Measurements from ENCODE around the gene ZNF143.

Gene ZNF143

DNA sequence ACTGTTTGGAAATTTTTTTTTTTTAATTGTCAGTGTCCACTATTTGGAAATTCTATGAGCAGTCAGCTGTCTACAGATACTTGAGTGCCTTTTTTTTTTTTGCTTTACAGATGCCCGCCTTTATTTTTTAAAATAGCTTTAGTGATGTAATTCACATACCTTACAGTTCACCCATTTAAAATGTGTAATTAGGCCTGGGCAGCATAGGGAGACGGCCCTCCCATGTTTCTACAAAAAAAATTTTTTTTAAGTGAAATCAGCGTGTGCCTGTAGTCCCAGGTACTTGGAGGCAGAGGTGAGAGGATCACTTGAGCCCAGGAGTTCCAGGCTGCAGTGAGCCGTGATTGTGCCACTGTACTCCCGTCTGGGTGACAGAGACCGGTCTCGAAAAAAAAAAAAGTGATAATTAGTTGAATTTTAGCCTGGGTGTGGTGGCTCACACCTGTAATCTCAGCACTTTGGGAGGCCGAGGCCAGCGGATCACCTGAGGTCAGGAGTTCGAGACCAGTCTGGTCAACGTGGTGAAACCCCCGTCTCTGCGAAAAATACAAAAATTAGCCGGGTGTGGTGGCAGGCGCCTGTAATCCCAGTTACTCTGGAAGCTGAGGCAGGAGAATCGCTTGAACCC lies 1.5 kb downstream of the ZNF143 start:
- Histone ChIP-seq H3F3A (ENCODE audit: low read depth) (no peaks in the 10 kb centered on the region), H3K4me1 (ENCODE audit: insufficient read depth, low read length, poor library complexity, severe bottlenecking) (peaks cover 24% of the 10 kb centered on the region), H3K79me2 (ENCODE audit: insufficient read depth, low read length) (peaks cover 46% of the 10 kb centered on the region), H3K9me3 (ENCODE audit: insufficient read depth, low read depth, low read length) (no peaks in the 10 kb centered on the region), H3K27me3 (ENCODE audit: insufficient read depth, low read length, poor library complexity, severe bottlenecking) (peaks cover 5% of the 10 kb centered on the region), H3K36me3 (ENCODE audit: insufficient read depth, low read length) (no peaks in the 10 kb centered on the region), H2AFZ (ENCODE audit: low read length) (no peak overlapping the region), H3K9ac (ENCODE audit: low read depth, low read length, poor library complexity, severe bottlenecking) (peak overlapping the region; percentile 89), H3K4me3 (ENCODE audit: low read length, poor library complexity, severe bottlenecking) (peak overlapping the region; percentile 89), H3K4me2 (ENCODE audit: low read depth, low read length, poor library complexity, severe bottlenecking) (peak overlapping the region; percentile 81), H4K20me1 (ENCODE audit: insufficient read depth, low read length, poor library complexity, severe bottlenecking) (no peaks in the 10 kb centered on the region), H3K9me2 (replicated peaks; ENCODE audit: low read depth, low read length) (no peaks in the 10 kb centered on the region)
- no peak for TF ChIP-seq EZH2phosphoT487 (IDR thresholded peaks at IDR 0.05; ENCODE audit: borderline replicate concordance)
- TF ChIP-seq, protein P1, sequence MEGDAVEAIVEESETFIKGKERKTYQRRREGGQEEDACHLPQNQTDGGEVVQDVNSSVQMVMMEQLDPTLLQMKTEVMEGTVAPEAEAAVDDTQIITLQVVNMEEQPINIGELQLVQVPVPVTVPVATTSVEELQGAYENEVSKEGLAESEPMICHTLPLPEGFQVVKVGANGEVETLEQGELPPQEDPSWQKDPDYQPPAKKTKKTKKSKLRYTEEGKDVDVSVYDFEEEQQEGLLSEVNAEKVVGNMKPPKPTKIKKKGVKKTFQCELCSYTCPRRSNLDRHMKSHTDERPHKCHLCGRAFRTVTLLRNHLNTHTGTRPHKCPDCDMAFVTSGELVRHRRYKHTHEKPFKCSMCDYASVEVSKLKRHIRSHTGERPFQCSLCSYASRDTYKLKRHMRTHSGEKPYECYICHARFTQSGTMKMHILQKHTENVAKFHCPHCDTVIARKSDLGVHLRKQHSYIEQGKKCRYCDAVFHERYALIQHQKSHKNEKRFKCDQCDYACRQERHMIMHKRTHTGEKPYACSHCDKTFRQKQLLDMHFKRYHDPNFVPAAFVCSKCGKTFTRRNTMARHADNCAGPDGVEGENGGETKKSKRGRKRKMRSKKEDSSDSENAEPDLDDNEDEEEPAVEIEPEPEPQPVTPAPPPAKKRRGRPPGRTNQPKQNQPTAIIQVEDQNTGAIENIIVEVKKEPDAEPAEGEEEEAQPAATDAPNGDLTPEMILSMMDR (conservative IDR thresholded peaks at IDR 0.05; ENCODE audit: low read length), result no peak

DNA sequence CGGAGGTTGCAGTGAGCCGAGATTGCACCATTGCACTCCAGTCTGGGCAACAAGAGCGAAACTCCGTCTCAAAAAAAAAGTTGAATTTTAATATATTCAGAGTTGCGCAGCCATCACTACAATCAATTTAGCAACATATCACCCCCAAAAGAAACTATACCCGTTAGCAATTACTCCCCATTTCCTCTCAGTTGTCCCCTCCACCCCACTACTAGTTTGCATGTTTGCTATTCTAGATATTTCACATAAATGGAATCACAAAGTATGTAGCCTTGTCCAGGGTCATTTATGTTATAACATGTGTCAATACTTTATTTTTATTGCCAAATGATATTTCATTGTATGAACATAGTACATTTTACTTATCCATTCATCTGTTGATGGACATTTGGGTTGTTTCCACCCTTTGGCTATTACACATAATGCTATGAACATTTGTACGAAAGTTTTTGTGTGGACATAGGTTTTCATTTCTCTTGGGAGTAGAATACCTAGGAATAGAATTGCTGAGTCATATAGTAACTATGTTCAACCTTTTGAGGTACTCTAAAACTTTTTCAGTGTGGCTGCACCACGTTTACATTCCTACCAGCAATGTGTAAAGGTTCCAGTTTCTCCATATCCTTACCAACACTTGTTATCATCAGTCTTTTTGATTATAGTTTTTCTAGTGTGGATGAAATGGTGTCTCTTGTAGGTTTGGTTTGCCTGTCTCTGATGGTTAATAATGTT lies 2.2 kb downstream of the ZNF143 start:
- Histone ChIP-seq H3K4me1 (ENCODE audit: insufficient read depth, low read length, poor library complexity, severe bottlenecking) (peaks cover 24% of the 10 kb centered on the region), H3K9ac (ENCODE audit: low read depth, low read length, poor library complexity, severe bottlenecking) (no peak overlapping the region)
- TF ChIP-seq EZH2phosphoT487 (IDR thresholded peaks at IDR 0.05; ENCODE audit: borderline replicate concordance), result no peak
- TF ChIP-seq, protein P1 (conservative IDR thresholded peaks at IDR 0.05; ENCODE audit: low read length), result no peak

DNA sequence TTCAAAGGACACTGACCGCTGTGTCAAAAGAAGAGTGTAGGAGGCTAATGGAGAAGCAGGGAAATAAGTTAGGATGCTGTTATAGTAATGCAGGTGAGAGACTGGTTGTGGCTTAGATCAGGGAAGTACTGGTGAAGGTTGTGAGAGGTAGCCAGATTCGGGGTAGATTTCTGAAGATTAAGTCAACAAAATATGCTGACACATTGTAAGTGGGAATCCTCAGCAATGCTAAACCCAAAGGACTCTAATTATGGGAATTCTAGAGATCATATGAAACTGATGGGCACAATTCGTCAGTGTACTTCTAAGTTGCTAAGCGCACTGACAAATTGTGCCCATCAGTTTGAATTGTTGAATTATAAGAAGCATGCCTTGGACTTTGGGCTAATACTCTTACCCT lies 10.0 kb downstream of the ZNF143 start:
- H3K9me3 ChIP-seq (ENCODE audit: insufficient read depth, low read depth, low read length), result no peaks in the 10 kb centered on the region
- no peaks in the 10 kb centered on the region for H3K79me2 ChIP-seq (ENCODE audit: insufficient read depth, low read length)
- no peak overlapping the region for H2AFZ ChIP-seq (ENCODE audit: low read length)
- no peak overlapping the region for H3K4me3 ChIP-seq (ENCODE audit: low read length, poor library complexity, severe bottlenecking)
- no peak for TF ChIP-seq EZH2phosphoT487 (IDR thresholded peaks at IDR 0.05; ENCODE audit: borderline replicate concordance)
- TF ChIP-seq, protein P1 (conservative IDR thresholded peaks at IDR 0.05; ENCODE audit: low read length), result no peak
- no peaks in the 10 kb centered on the region for H3F3A ChIP-seq (ENCODE audit: low read depth)
- H3K4me1 ChIP-seq (ENCODE audit: insufficient read depth, low read length, poor library complexity, severe bottlenecking), result no peaks in the 10 kb centered on the region
- no peak overlapping the region for H3K4me2 ChIP-seq (ENCODE audit: low read depth, low read length, poor library complexity, severe bottlenecking)
- no peaks in the 10 kb centered on the region for H3K27me3 ChIP-seq (ENCODE audit: insufficient read depth, low read length, poor library complexity, severe bottlenecking)
- peaks cover 25% of the 10 kb centered on the region; the same call in 1 of the 2 replicates for H3K36me3 ChIP-seq (ENCODE audit: insufficient read depth, low read length)
- H3K9me2 ChIP-seq (replicated peaks; ENCODE audit: low read depth, low read length), result no peaks in the 10 kb centered on the region
- H4K20me1 ChIP-seq (ENCODE audit: insufficient read depth, low read length, poor library complexity, severe bottlenecking), result no peaks in the 10 kb centered on the region
- no peak overlapping the region for H3K9ac ChIP-seq (ENCODE audit: low read depth, low read length, poor library complexity, severe bottlenecking)

More for the DNA sequence above, 2.2 kb downstream of the ZNF143 start:
- Histone ChIP-seq H3K9me3 (ENCODE audit: insufficient read depth, low read depth, low read length) (no peaks in the 10 kb centered on the region), H3K36me3 (ENCODE audit: insufficient read depth, low read length) (no peaks in the 10 kb centered on the region), H3F3A (ENCODE audit: low read depth) (no peaks in the 10 kb centered on the region), H3K9me2 (replicated peaks; ENCODE audit: low read depth, low read length) (no peaks in the 10 kb centered on the region), H3K4me3 (ENCODE audit: low read length, poor library complexity, severe bottlenecking) (peak overlapping the region; percentile 6), H3K79me2 (ENCODE audit: insufficient read depth, low read length) (peaks cover 46% of the 10 kb centered on the region), H3K27me3 (ENCODE audit: insufficient read depth, low read length, poor library complexity, severe bottlenecking) (peaks cover 5% of the 10 kb centered on the region), H2AFZ (ENCODE audit: low read length) (no peak overlapping the region), H3K4me2 (ENCODE audit: low read depth, low read length, poor library complexity, severe bottlenecking) (peak overlapping the region; percentile 81), H4K20me1 (ENCODE audit: insufficient read depth, low read length, poor library complexity, severe bottlenecking) (no peaks in the 10 kb centered on the region)
